SK-N-MC (cell line): ENCODE data around the gene TNRC6C.

Experiments
- EZH2 ChIP-seq: fragments of 200-600 bp; sonication (generic); IDR thresholded peaks from one replicate; pipeline ENCODE4 v1.6.1; 2017; ENCODE audit warnings: antibody characterized with exemption
- FOXP2 ChIP-seq: optimal IDR thresholded peaks from 2 replicates; pipeline ENCODE3; 2011; ENCODE audit warnings: mild to moderate bottlenecking, moderate library complexity; ENCODE audit not compliant: insufficient read depth; ENCODE audit errors: extremely low read length, control extremely low read depth
- POLR2AphosphoS5 ChIP-seq: IDR thresholded peaks from 2 replicates; pipeline ENCODE4 v1.6.1; 2012; ENCODE audit warnings: mild to moderate bottlenecking, low read depth, low read length, borderline replicate concordance

DNA sequence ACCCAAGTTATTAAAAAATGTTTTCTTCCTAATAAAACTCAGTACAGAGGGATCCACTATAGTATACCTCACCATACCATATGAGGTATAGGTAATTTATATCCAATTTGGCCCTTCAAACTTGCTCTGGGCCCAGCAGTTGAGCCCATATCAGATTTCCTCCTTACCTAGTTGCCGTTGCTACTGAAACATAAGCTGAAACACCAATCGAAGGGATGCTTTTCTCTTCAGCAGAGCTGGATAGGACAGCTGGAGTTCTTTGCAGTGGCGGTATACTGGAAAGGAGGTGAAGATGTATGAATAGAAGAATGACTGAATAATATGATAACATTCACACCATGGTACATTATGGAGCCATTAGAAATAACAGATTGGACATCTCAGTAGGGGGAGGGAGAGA is 42.7 kb downstream of the TNRC6C start:
- no peak for TF ChIP-seq EZH2
- no peak for TF ChIP-seq POLR2AphosphoS5
- TF ChIP-seq FOXP2, result no peak
